Stimulated activated CD4-positive, alpha-beta T cell treated with anti-CD3 and anti-CD28 coated beads, Interleukin-15, amount 100 ng/mL, for 1 hour (primary cell): ENCODE data around the gene FAM25G.

Experiments used
- DNase-seq, 2 donors: peaks; one replicate each; pipeline ENCODE4 v3.0.0-alpha.2; 2020; ENCODE audit warnings: low read depth in 1 of 2, low spot score in 1 of 2

Gene FAM25G

GRCh38 chr10:47449102-47449978, 42.2 kb downstream of the FAM25G start:
- DNase-seq: no peak

- DNase-seq: no peak
Measured at GRCh38 chr10:47447705-47448104, 43.8 kb downstream of the FAM25G start.

GRCh38 chr10:47447209-47447608, 44.3 kb downstream of the FAM25G start:
- DNase-seq: no peak

GRCh38 chr10:47445720-47446119, 45.8 kb downstream of the FAM25G start:
- no peak for DNase-seq

GRCh38 chr10:47444047-47444446, 47.5 kb downstream of the FAM25G start:
- DNase-seq: no peak

- DNase-seq: no peak
Measured at GRCh38 chr10:47443145-47443544, 48.4 kb downstream of the FAM25G start.

- no peak for DNase-seq
Measured at GRCh38 chr10:47442351-47442750, 49.1 kb downstream of the FAM25G start.

GRCh38 chr10:47441938-47442337, 49.6 kb downstream of the FAM25G start:
- DNase-seq: no peak

GRCh38 chr10:47440207-47440606, 51.3 kb downstream of the FAM25G start:
- DNase-seq: no peak

- no peak for DNase-seq
Measured at GRCh38 chr10:47438857-47439474, 52.5 kb downstream of the FAM25G start.
